BLaER1 (cell line): Measurements from ENCODE around the gene LAMA1.

Experiments
- H3K27ac ChIP-seq: shearing (Covaris generic); formaldehyde crosslinking; 2 replicates; pipeline ENCODE4 v1.8.1; 2022
- H3K27me3 ChIP-seq: shearing (Covaris generic); formaldehyde crosslinking; 2 replicates; pipeline ENCODE4 v1.8.1; 2022
- H3K36me3 ChIP-seq: shearing (Covaris generic); formaldehyde crosslinking; 2 replicates; pipeline ENCODE4 v1.8.1; 2022
- H3K4me1 ChIP-seq: shearing (Covaris generic); formaldehyde crosslinking; 2 replicates; pipeline ENCODE4 v1.8.1; 2022
- H3K4me2 ChIP-seq: shearing (Covaris generic); formaldehyde crosslinking; 2 replicates; pipeline ENCODE4 v1.8.1; 2022
- H3K4me3 ChIP-seq: shearing (Covaris generic); formaldehyde crosslinking; 2 replicates; pipeline ENCODE4 v1.8.1; 2022
- H3K9ac ChIP-seq: shearing (Covaris generic); formaldehyde crosslinking; 2 replicates; pipeline ENCODE4 v1.8.1; 2022
- H3K9me3 ChIP-seq: shearing (Covaris generic); formaldehyde crosslinking; 2 replicates; pipeline ENCODE4 v1.8.1; 2022
- H4K20me1 ChIP-seq: shearing (Covaris generic); formaldehyde crosslinking; 2 replicates; pipeline ENCODE4 v1.8.1; 2022
- Cebpa-rat ChIP-seq: shearing (Covaris generic); IDR thresholded peaks from 2 replicates; pipeline ENCODE4 v1.8.1; 2022

The LAMA1 gene

DNA sequence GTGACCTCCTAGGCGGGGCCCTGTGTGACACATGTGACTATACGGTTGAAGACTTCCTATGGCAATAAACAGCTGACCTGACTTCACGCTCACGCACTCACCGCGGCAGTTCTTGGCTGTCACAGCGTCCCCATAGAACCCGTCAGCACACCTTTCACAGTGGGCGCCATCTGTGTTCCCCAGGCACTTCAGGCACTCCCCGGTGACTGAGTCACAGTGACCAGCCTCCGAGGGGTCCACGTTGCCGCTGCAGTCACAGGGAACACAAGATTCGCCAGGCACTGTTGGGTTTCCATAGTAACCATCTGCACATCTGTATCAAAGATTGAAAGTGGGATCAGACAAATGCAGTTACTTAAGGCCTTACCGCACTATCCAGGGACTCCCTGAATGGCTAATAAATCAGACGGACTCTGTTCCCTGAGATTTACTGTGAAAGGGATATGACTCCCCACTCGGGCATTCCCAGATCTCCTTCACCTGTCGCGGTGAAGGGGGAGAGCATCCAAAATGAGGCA lies 94.5 kb downstream of the LAMA1 start:
- no peak overlapping the region for H3K4me2 ChIP-seq
- H3K9me3 ChIP-seq = no peaks in the 10 kb centered on the region
- no peak overlapping the region for H3K27ac ChIP-seq
- H4K20me1 ChIP-seq = no peaks in the 10 kb centered on the region
- no peak for TF ChIP-seq Cebpa-rat
- no peak overlapping the region for H3K4me3 ChIP-seq
- H3K36me3 ChIP-seq = no peaks in the 10 kb centered on the region
- H3K27me3 ChIP-seq = no peaks in the 10 kb centered on the region
- H3K9ac ChIP-seq = no peak overlapping the region
- H3K4me1 ChIP-seq = no peaks in the 10 kb centered on the region

DNA sequence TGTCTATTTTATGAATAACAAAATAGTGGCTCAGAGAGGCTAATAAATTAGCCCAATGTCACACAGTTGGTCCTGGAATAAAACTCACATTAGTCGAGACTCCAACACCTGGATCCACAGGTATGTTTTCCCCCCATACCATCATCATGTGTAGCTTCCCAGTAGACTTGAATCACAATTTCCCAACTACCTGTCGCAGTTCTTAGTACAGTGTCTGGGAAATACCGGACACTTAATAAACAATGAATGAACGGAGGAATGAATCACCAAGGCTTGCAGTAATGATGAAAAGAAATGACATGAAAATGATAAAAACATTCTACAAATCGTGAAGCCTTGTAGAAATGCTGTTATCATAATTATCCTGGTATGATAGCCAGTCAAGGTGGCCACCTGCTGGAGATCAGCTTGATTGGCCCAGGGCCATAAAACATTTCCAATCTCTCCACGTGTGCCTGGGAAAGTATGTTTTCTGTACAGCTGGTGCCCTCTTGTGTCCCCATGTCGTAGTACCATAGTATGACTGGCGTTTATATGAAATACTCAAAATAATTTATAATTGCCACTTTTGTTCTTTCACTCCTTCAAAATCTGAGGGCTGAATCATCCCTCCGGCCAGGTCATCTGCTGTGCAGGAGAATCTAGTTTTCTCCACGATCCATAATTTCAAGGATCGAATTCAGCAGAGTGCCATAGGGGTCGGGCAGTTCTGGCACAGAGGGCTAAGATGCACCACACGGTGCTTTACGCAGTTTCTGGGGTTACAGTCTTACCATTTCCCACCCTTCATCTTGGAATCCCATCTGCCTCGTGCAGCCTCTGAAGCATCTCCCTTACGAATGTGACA lies 95.4 kb downstream of the LAMA1 start:
- no peak overlapping the region for H3K27ac ChIP-seq
- H3K9me3 ChIP-seq = no peaks in the 10 kb centered on the region
- no peaks in the 10 kb centered on the region for H4K20me1 ChIP-seq
- no peak overlapping the region for H3K9ac ChIP-seq
- H3K4me2 ChIP-seq = no peak overlapping the region
- no peak for TF ChIP-seq Cebpa-rat
- no peaks in the 10 kb centered on the region for H3K4me1 ChIP-seq
- H3K36me3 ChIP-seq = no peaks in the 10 kb centered on the region
- H3K4me3 ChIP-seq = no peak overlapping the region
- no peaks in the 10 kb centered on the region for H3K27me3 ChIP-seq

DNA sequence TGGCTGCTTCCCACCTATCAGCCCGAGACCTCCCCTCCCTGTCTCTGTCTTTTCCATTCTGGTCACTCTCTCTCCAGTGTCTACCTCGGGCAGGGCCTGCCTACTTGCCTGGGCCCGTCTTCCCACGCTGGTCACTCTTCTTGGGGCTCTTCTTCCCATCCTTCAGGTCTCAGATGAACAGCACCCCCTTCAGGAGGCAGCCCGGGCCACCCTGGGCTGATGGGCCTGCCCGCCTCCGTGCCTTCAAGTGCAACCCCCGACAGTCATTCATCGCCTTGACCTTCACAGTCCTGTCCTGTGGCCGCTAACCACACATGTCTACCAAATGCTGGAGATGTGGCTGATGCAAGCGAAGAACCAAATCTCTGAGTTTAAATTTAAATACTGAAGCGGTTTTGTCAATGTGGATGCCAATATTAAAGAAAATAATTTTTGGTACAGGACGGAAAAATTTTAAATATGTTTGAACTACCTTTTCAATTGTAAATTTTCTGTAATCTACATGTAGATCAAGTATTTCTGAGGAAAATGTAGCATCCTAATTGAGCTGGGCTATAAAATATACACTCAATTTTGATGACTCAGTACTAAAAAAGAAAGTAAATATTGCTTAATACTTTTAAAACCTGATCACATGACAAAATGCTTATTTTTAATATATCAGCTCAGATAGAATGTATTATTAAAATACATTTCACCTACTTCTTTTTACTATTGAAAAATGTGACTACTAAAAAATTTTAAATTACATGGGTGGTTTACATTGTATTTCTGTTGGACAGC lies 96.4 kb downstream of the LAMA1 start:
- H3K4me2 ChIP-seq = no peak overlapping the region
- no peaks in the 10 kb centered on the region for H3K27me3 ChIP-seq
- no peaks in the 10 kb centered on the region for H4K20me1 ChIP-seq
- H3K9ac ChIP-seq = no peak overlapping the region
- no peaks in the 10 kb centered on the region for H3K9me3 ChIP-seq
- no peak overlapping the region for H3K27ac ChIP-seq
- H3K4me3 ChIP-seq = no peak overlapping the region
- no peak for TF ChIP-seq Cebpa-rat
- H3K36me3 ChIP-seq = no peaks in the 10 kb centered on the region
- no peaks in the 10 kb centered on the region for H3K4me1 ChIP-seq

- Histone ChIP-seq H3K27ac (no peak overlapping the region), H3K9ac (no peak overlapping the region), H3K27me3 (no peaks in the 10 kb centered on the region), H3K4me1 (no peaks in the 10 kb centered on the region), H4K20me1 (no peaks in the 10 kb centered on the region), H3K36me3 (no peaks in the 10 kb centered on the region), H3K4me3 (no peak overlapping the region), H3K4me2 (no peak overlapping the region), H3K9me3 (no peaks in the 10 kb centered on the region)
- no peak for TF ChIP-seq Cebpa-rat
These were observed 100.6 kb downstream of the LAMA1 start for GRCh38 chr18:7017013-7017412.

DNA sequence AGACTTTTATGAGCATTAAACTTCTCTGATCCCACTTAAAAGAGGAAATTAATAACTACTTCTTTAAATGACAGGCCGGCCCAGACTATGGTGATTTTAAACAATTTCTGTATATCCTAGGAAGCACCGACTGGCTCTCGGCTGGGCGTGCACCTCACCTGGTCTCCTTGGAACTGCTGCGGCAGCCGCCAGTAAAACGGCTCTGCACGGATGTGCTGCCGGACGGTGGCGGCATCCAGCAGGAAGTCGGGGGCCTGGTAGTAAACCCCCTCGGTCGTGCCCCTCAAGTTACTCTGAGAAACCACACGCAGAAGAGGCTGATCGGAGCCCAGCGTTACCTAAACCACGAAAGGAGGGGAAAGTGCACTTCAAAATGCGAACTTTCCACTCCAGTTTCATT lies 106.5 kb downstream of the LAMA1 start:
- Histone ChIP-seq H3K9ac (no peak overlapping the region), H3K4me1 (no peaks in the 10 kb centered on the region), H3K4me2 (no peak overlapping the region), H3K27ac (no peak overlapping the region), H3K27me3 (no peaks in the 10 kb centered on the region), H3K36me3 (no peaks in the 10 kb centered on the region), H4K20me1 (no peaks in the 10 kb centered on the region), H3K9me3 (no peaks in the 10 kb centered on the region), H3K4me3 (no peak overlapping the region)
- no peak for TF ChIP-seq Cebpa-rat

GRCh38 chr18:7004009-7004408 lies 113.6 kb downstream of the LAMA1 start:
- Histone ChIP-seq H3K27ac (no peak overlapping the region), H4K20me1 (no peaks in the 10 kb centered on the region), H3K9ac (no peak overlapping the region), H3K4me3 (no peak overlapping the region), H3K4me1 (0 out of 2 replicates have a peak, but pooled peaks cover 7% of the 10 kb centered on the region), H3K9me3 (no peaks in the 10 kb centered on the region), H3K36me3 (no peaks in the 10 kb centered on the region), H3K27me3 (no peaks in the 10 kb centered on the region), H3K4me2 (no peak overlapping the region)
- TF ChIP-seq Cebpa-rat = no peak

- Histone ChIP-seq H3K9me3 (no peaks in the 10 kb centered on the region), H3K4me2 (no peak overlapping the region), H3K27ac (no peak overlapping the region), H3K4me3 (no peak overlapping the region), H3K27me3 (no peaks in the 10 kb centered on the region), H3K9ac (no peak overlapping the region), H4K20me1 (no peaks in the 10 kb centered on the region), H3K36me3 (no peaks in the 10 kb centered on the region), H3K4me1 (0 out of 2 replicates have a peak, but pooled peaks cover 7% of the 10 kb centered on the region)
- no peak for TF ChIP-seq Cebpa-rat
These were observed 115.5 kb downstream of the LAMA1 start for GRCh38 chr18:7002107-7002506.

DNA sequence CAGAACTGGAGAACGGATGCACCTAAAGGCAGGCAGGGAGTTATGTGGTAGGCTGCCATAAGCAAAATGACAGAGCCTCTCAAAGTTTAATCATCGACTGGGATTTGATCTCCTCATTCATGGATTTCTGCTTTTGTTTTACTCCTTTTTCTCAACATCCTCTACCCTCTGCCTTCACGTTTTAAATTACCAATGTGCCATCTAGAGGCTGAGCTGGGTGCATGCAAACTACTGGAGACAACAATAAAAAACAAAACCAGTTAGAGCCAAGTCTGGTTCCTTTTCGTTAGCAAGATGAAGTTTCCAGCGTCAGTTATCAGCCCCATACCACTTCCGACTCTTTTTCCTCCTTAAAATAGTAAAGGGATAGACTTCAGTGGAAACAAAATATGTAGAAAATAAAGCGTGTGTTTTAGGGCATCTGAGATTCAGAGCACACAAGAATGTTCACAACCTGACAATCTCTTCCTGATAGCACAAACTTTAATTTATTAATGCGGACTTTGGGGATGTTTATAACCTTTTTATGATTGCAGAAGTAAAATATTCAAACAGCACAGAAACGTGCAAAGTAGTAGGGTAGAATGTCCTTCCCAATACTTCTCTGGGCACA lies 117.0 kb downstream of the LAMA1 start:
- Histone ChIP-seq H4K20me1 (no peaks in the 10 kb centered on the region), H3K4me3 (no peak overlapping the region), H3K9ac (no peak overlapping the region), H3K4me2 (peak overlapping the region; percentile 39), H3K27me3 (no peaks in the 10 kb centered on the region), H3K27ac (no peak overlapping the region), H3K9me3 (no peaks in the 10 kb centered on the region), H3K36me3 (no peaks in the 10 kb centered on the region), H3K4me1 (0 out of 2 replicates have a peak, but pooled peaks cover 7% of the 10 kb centered on the region)
- no peak for TF ChIP-seq Cebpa-rat

DNA sequence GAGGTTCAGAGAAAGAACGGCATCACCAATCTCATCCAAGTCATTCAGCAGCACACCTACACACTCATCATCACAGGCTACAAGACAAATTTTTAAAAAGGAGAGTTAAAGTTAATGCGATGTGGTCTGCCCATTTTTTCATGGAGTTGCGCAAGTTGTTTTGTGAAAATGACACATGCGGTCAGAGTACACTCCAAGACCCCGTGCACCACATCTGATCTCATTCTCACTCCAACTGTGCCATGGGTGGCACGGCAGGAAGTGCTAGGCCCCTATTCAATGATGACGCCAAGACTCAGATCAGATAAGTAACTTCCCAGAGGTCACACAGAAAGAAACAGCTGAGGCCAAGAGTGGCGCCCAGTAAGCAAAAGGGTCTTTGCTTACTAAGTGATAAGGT lies 119.8 kb downstream of the LAMA1 start:
- peak; percentile 55; the same call in 1 of the 2 replicates for TF ChIP-seq Cebpa-rat
- no peaks in the 10 kb centered on the region for H3K36me3 ChIP-seq
- H3K9ac ChIP-seq = no peak overlapping the region
- 0 out of 2 replicates have a peak, but pooled peaks cover 7% of the 10 kb centered on the region for H3K4me1 ChIP-seq
- H3K9me3 ChIP-seq = no peaks in the 10 kb centered on the region
- no peak overlapping the region for H3K4me2 ChIP-seq
- H3K27ac ChIP-seq = no peak overlapping the region
- H3K4me3 ChIP-seq = no peak overlapping the region
- no peaks in the 10 kb centered on the region for H4K20me1 ChIP-seq
- no peaks in the 10 kb centered on the region for H3K27me3 ChIP-seq
